Measurements from ENCODE around the gene GUCY2C. TPM values are rescaled to one million over a fixed set of nuclear protein-coding genes. Genes with fewer than 3 reads are reported as not detected.
"Not testable (repeated sequence)": the region's sequence is repeated elsewhere in the genome, so short reads cannot be mapped to it uniquely, and the experiment has no call there.

GUCY2C gene
- total RNA-seq, 4 donors from 2014 or later, result 20.5 to 87.4 (median 77.5) TPM

- H3K27me3 ChIP-seq, result no peaks in the 10 kb centered on the region
- WGBS, 2 donors (ENCODE audit: low coverage in 1 of 2), result 83 to 91% methylated on average over 1 of the region's 1 CpG
- no peak overlapping the region for H3K27ac ChIP-seq
- H3K4me1 ChIP-seq, result peaks cover 0 to 10% (median 4%) of the 10 kb centered on the region in 4 donors
- no peaks in the 10 kb centered on the region for H3K9me3 ChIP-seq
- no peaks in the 10 kb centered on the region for H3K36me3 ChIP-seq
- H3K4me3 ChIP-seq, result no peak overlapping the region
- intact Hi-C loops (cut with DNase I; ENCODE audit: low total_unique reads) (no loop called here), in situ Hi-C loops (cut with MboI; ENCODE audit: low pct_ligation_motif_present in 1 of 4, low pct_unique_long_range_greater_than_20kb in 1 of 4, low sequenced_read_pairs in 3 of 4) (no loop called here)
- no peak for DNase-seq
- TF ChIP-seq EP300 (IDR thresholded peaks at IDR 0.05; ENCODE audit: low read depth) (no peak), POLR2A (IDR thresholded peaks at IDR 0.05) (no peak), POLR2AphosphoS5 (IDR thresholded peaks at IDR 0.05) (no peak)
- TF ChIP-seq, protein P1, sequence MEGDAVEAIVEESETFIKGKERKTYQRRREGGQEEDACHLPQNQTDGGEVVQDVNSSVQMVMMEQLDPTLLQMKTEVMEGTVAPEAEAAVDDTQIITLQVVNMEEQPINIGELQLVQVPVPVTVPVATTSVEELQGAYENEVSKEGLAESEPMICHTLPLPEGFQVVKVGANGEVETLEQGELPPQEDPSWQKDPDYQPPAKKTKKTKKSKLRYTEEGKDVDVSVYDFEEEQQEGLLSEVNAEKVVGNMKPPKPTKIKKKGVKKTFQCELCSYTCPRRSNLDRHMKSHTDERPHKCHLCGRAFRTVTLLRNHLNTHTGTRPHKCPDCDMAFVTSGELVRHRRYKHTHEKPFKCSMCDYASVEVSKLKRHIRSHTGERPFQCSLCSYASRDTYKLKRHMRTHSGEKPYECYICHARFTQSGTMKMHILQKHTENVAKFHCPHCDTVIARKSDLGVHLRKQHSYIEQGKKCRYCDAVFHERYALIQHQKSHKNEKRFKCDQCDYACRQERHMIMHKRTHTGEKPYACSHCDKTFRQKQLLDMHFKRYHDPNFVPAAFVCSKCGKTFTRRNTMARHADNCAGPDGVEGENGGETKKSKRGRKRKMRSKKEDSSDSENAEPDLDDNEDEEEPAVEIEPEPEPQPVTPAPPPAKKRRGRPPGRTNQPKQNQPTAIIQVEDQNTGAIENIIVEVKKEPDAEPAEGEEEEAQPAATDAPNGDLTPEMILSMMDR (IDR thresholded peaks at IDR 0.05), result no peak
Measured at GRCh38 chr12:14689144-14689543, 7.3 kb downstream of the GUCY2C start.

GRCh38 chr12:14682231-14682630 is 14.2 kb downstream of the GUCY2C start:
- H3K9me3 ChIP-seq; H3K36me3 ChIP-seq; H3K4me1 ChIP-seq; DNase-seq; H3K4me3 ChIP-seq; intact Hi-C loops (cut with DNase I; ENCODE audit: low total_unique reads); H3K27ac ChIP-seq; in situ Hi-C loops (cut with MboI; ENCODE audit: low pct_ligation_motif_present in 1 of 4, low pct_unique_long_range_greater_than_20kb in 1 of 4, low sequenced_read_pairs in 3 of 4); H3K27me3 ChIP-seq: not testable (repeated sequence)
- WGBS, 2 donors (ENCODE audit: low coverage in 1 of 2), result 82% methylated on average over 4 of the region's 4 CpGs

GRCh38 chr12:14681625-14682024 is 14.8 kb downstream of the GUCY2C start:
- DNase-seq, result no peak
- in situ Hi-C loops (cut with MboI; ENCODE audit: low pct_ligation_motif_present in 1 of 4, low pct_unique_long_range_greater_than_20kb in 1 of 4, low sequenced_read_pairs in 3 of 4), result no loop called here
- Histone ChIP-seq H3K4me1 (no peaks in the 10 kb centered on the region), H3K4me3 (no peak overlapping the region), H3K36me3 (peaks cover 0 to 6% (median 0%) of the 10 kb centered on the region in 4 donors), H3K9me3 (no peaks in the 10 kb centered on the region), H3K27ac (no peak overlapping the region), H3K27me3 (no peaks in the 10 kb centered on the region)
- WGBS, 2 donors (ENCODE audit: low coverage in 1 of 2), result 77 to 79% methylated on average over 2 of the region's 2 CpGs
- TF ChIP-seq POLR2A (IDR thresholded peaks at IDR 0.05), result no peak
- TF ChIP-seq, protein P1 (IDR thresholded peaks at IDR 0.05), result no peak
- no peak for TF ChIP-seq EP300 (IDR thresholded peaks at IDR 0.05; ENCODE audit: low read depth)
- TF ChIP-seq POLR2AphosphoS5 (IDR thresholded peaks at IDR 0.05), result no peak
- intact Hi-C loops (cut with DNase I; ENCODE audit: low total_unique reads), result no loop called here

GRCh38 chr12:14681190-14681589 is 15.2 kb downstream of the GUCY2C start:
- no peaks in the 10 kb centered on the region for H3K9me3 ChIP-seq
- H3K27me3 ChIP-seq, result no peaks in the 10 kb centered on the region
- no peak for DNase-seq
- H3K36me3 ChIP-seq, result peaks cover 0 to 6% (median 0%) of the 10 kb centered on the region in 4 donors
- intact Hi-C loops (cut with DNase I; ENCODE audit: low total_unique reads), result no loop called here
- in situ Hi-C loops (cut with MboI; ENCODE audit: low pct_ligation_motif_present in 1 of 4, low pct_unique_long_range_greater_than_20kb in 1 of 4, low sequenced_read_pairs in 3 of 4), result no loop called here
- TF ChIP-seq, protein P1 (IDR thresholded peaks at IDR 0.05), result no peak
- no peak for TF ChIP-seq POLR2AphosphoS5 (IDR thresholded peaks at IDR 0.05)
- TF ChIP-seq EP300 (IDR thresholded peaks at IDR 0.05; ENCODE audit: low read depth), result no peak
- H3K4me1 ChIP-seq, result no peaks in the 10 kb centered on the region
- WGBS, 2 donors (ENCODE audit: low coverage in 1 of 2), result 78 to 80% methylated on average over 3 of the region's 3 CpGs
- H3K27ac ChIP-seq, result no peak overlapping the region
- no peak overlapping the region for H3K4me3 ChIP-seq

DNA sequence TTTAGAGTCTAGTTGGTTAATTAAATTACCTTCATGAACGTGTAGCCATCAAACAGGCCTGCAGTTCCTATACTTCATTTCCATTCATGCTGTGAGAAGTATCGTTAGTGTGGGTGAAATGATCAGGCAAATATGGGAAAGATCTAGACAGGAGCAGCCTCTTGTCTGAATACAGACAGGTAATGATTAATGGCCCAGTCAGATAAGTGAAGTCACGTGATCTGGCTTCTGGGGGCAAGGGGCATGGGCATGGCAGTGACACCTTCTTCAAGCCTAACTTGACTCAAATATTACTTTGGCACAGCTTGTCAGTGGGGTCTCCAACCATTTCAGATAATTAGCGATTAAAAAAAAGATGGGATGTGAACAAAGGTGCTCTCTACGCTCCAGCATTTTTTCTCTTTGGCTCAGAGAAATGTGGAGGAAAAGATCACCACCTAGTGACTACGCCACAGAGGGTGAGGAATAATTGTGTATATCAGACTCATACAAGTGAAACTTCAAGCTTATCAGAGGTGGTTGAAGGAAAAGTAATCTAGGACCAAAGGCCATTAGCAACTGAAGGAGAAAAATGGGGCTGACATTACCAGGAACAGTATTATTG is 17.8 kb downstream of the GUCY2C start:
- DNase-seq, result no peak
- WGBS, 2 donors (ENCODE audit: low coverage in 1 of 2), result 88 to 89% methylated on average over 6 of the region's 6 CpGs
- intact Hi-C loops (cut with DNase I; ENCODE audit: low total_unique reads), result no loop called here
- Histone ChIP-seq H3K27me3 (no peaks in the 10 kb centered on the region), H3K36me3 (peaks cover 0 to 6% (median 2%) of the 10 kb centered on the region in 4 donors), H3K9me3 (no peaks in the 10 kb centered on the region), H3K4me3 (no peak overlapping the region), H3K4me1 (no peaks in the 10 kb centered on the region), H3K27ac (no peak overlapping the region)
- no peak for TF ChIP-seq POLR2AphosphoS5 (IDR thresholded peaks at IDR 0.05)
- no peak for TF ChIP-seq POLR2A (IDR thresholded peaks at IDR 0.05)
- TF ChIP-seq EP300 (IDR thresholded peaks at IDR 0.05; ENCODE audit: low read depth), result no peak
- TF ChIP-seq, protein P1 (IDR thresholded peaks at IDR 0.05), result no peak
- in situ Hi-C loops (cut with MboI; ENCODE audit: low pct_ligation_motif_present in 1 of 4, low pct_unique_long_range_greater_than_20kb in 1 of 4, low sequenced_read_pairs in 3 of 4), result no loop called here
